Neural progenitor cell (in vitro differentiated cells): ENCODE results near the gene TMPRSS13. TPM values are rescaled to one million over a fixed set of nuclear protein-coding genes. Genes with fewer than 3 reads are reported as not detected.
"Not testable (repeated sequence)": the region's sequence is repeated elsewhere in the genome, so short reads cannot be mapped to it uniquely, and the experiment has no call there.

Experiments used
- DNase-seq: peaks from one replicate; pipeline ENCODE4 v3.0.0-alpha.2; 2016; ENCODE audit warnings: low spot score
- H2AFZ ChIP-seq: fragments of 200-600 bp; sonication (generic); replicated peaks from 2 replicates; pipeline ENCODE4 v1.6.1; 2016; ENCODE audit warnings: antibody characterized with exemption
- H3F3A ChIP-seq: fragments of 200-600 bp; sonication (generic); 2 replicates; pipeline ENCODE4 v1.6.1; 2016; ENCODE audit warnings: antibody characterized with exemption, low read depth
- H3K27ac ChIP-seq: fragments of 200-600 bp; sonication (generic); 2 replicates; pipeline ENCODE4 v1.5.1; 2016; ENCODE audit warnings: mild to moderate bottlenecking
- H3K27me3 ChIP-seq: fragments of 200-600 bp; sonication (generic); 2 replicates; pipeline ENCODE4 v1.6.1; 2016; ENCODE audit warnings: mild to moderate bottlenecking, moderate library complexity
- H3K36me3 ChIP-seq: fragments of 200-600 bp; sonication (generic); 2 replicates; pipeline ENCODE4 v1.5.1; 2016
- H3K4me1 ChIP-seq: fragments of 200-600 bp; sonication (generic); 2 replicates; pipeline ENCODE4 v1.6.1; 2016; ENCODE audit warnings: mixed run types
- H3K4me2 ChIP-seq: fragments of 200-600 bp; sonication (generic); 2 replicates; pipeline ENCODE4 v1.6.1; 2016
- H3K4me3 ChIP-seq: fragments of 200-600 bp; sonication (generic); 2 replicates; pipeline ENCODE4 v1.5.1; 2016
- H3K79me2 ChIP-seq: fragments of 200-600 bp; sonication (generic); 2 replicates; pipeline ENCODE4 v1.6.1; 2016; ENCODE audit warnings: low read depth
- H3K9ac ChIP-seq: fragments of 200-600 bp; sonication (generic); 2 replicates; pipeline ENCODE4 v1.6.1; 2016
- H3K9me3 ChIP-seq: fragments of 200-600 bp; sonication (generic); 2 replicates; pipeline ENCODE4 v1.5.1; 2016; ENCODE audit warnings: low read depth
- H4K20me1 ChIP-seq: fragments of 200-600 bp; sonication (generic); 2 replicates; pipeline ENCODE4 v1.6.1; 2016; ENCODE audit warnings: low read depth
- H3K27ac Mint-ChIP-seq: 3 replicates; pipeline ENCODE4 v1.8.0; 2021; ENCODE audit warnings: mixed read lengths
- H3K27me3 Mint-ChIP-seq: 2 replicates; pipeline ENCODE4 v1.8.0; 2022; ENCODE audit warnings: low read depth, mild to moderate bottlenecking, inconsistent platforms, moderate library complexity, mixed read lengths; ENCODE audit not compliant: insufficient read depth
- H3K36me3 Mint-ChIP-seq: 3 replicates; pipeline ENCODE4 v1.8.0; 2021; ENCODE audit warnings: mixed read lengths
- H3K4me1 Mint-ChIP-seq: 3 replicates; pipeline ENCODE4 v1.8.0; 2021; ENCODE audit warnings: mixed read lengths
- H3K4me3 Mint-ChIP-seq: 3 replicates; pipeline ENCODE4 v1.8.0; 2021; ENCODE audit warnings: mild to moderate bottlenecking, moderate library complexity, mixed read lengths
- H3K9me3 Mint-ChIP-seq: 3 replicates; pipeline ENCODE4 v1.8.0; 2020; ENCODE audit warnings: mixed read lengths
- EZH2 ChIP-seq: fragments of 200-600 bp; sonication (generic); IDR thresholded peaks from 2 replicates; pipeline ENCODE4 v1.6.1; 2017; ENCODE audit warnings: antibody characterized with exemption, mild to moderate bottlenecking, moderate library complexity
- EZH2phosphoT487 ChIP-seq: fragments of 200-600 bp; sonication (generic); IDR thresholded peaks from 2 replicates; pipeline ENCODE4 v1.6.1; 2017; ENCODE audit warnings: antibody characterized with exemption
- total RNA-seq: library from RNA; depleted of rRNA; stranded (reverse); fragments of >200 nt; gene quantifications from 2 replicates; pipeline ENCODE4 v1.2.3, GENCODE V29; 2015; ENCODE audit warnings: low replicate concordance
- TF ChIP-seq, protein P1 (sequence below): fragments of 200-600 bp; sonication (generic); IDR thresholded peaks from 2 replicates; pipeline ENCODE4 v1.5.1; 2017; ENCODE audit warnings: antibody characterized with exemption, mild to moderate bottlenecking

Gene TMPRSS13
- total RNA-seq, 1 donor from 2014 or later: not detected

DNA sequence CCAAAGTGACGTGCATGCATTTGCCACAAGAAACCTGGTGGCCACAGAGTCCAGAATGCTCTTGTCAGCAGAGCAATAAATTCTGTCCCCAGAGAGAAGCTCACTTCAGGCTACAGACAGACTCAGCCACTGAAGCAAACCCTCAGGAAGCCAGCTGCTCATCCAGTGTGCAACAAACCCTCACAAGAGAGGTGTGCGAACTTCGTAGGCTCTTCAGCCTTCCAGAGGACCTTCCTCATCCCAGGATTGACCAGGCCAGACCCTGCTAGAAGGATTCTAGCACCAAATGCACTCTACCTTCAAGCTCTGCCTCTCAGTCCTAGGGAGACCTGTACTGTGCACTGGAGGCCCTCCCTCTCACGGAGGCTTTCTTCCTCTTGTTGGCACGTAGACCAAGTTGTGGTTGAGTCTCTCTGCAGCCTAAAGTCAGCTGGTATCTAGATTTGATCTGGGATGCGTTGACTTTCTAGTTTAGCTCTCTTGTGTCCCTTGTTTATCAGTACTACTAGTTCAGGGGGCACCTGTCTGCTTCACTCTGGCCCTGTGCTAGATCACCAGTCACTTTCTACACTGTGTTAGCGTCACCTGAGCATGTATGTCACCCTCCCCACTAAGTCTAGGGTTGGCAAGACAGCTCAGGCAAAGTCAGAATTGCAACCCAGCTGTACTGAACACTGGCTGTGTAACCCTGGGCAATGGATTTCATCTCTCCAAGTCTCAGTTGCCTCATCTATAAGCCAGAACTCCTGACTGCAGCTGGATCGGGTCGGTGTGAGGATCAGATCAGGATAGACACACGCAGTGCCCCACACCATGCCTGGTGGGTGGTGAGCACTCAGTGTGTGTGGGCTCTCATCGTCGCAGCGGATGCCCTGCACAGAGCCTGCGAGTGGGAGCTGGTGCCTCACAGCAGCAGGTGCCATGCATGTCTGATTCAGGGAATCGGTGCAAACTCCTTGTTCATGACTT is 22.1 kb upstream of the TMPRSS13 start:
- Histone ChIP-seq H3K36me3 (no peaks in the 10 kb centered on the region), H4K20me1 (no peaks in the 10 kb centered on the region), H3K79me2 (no peaks in the 10 kb centered on the region), H3K9ac (no peak overlapping the region), H3K4me3 (no peak overlapping the region), H3K9me3 (no peaks in the 10 kb centered on the region), H3K27me3 (no peaks in the 10 kb centered on the region), H3K4me2 (no peak overlapping the region), H3F3A (no peaks in the 10 kb centered on the region), H3K4me1 (no peaks in the 10 kb centered on the region), H2AFZ (no peak overlapping the region), H3K27ac (no peak overlapping the region)
- Mint-ChIP-seq H3K4me1 (no peaks in the 10 kb centered on the region), H3K4me3 (no peak overlapping the region), H3K36me3 (no peaks in the 10 kb centered on the region), H3K27ac (no peak overlapping the region), H3K27me3 (peaks cover 6% of the 10 kb centered on the region), H3K9me3 (no peaks in the 10 kb centered on the region)
- TF ChIP-seq, protein P1, sequence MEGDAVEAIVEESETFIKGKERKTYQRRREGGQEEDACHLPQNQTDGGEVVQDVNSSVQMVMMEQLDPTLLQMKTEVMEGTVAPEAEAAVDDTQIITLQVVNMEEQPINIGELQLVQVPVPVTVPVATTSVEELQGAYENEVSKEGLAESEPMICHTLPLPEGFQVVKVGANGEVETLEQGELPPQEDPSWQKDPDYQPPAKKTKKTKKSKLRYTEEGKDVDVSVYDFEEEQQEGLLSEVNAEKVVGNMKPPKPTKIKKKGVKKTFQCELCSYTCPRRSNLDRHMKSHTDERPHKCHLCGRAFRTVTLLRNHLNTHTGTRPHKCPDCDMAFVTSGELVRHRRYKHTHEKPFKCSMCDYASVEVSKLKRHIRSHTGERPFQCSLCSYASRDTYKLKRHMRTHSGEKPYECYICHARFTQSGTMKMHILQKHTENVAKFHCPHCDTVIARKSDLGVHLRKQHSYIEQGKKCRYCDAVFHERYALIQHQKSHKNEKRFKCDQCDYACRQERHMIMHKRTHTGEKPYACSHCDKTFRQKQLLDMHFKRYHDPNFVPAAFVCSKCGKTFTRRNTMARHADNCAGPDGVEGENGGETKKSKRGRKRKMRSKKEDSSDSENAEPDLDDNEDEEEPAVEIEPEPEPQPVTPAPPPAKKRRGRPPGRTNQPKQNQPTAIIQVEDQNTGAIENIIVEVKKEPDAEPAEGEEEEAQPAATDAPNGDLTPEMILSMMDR: no peak
- TF ChIP-seq EZH2 (no peak), EZH2phosphoT487 (no peak)
- DNase-seq: no peak

DNA sequence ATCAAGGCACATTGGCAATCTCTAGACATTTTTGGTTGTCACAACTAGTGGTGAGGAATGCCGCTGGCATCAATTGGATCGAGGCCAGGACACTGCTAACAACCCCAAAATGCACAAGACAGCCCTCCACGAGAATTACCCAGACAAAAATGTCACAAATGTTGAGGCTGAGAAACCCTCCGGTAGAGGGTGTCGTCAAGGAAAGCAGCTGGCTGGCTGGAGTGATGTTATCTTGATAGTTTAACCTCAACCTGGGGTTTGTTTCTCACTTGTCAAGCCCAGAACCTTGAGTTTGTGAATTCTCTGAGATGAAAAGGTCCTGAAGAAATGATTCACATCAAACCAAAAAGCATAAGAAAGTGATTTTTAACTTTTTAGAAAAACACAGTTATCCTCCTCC is 21.1 kb upstream of the TMPRSS13 start:
- Histone ChIP-seq H4K20me1 (no peaks in the 10 kb centered on the region), H3K4me2 (no peak overlapping the region), H3K9ac (no peak overlapping the region), H3K27me3 (no peaks in the 10 kb centered on the region), H3F3A (no peaks in the 10 kb centered on the region), H3K9me3 (no peaks in the 10 kb centered on the region), H3K36me3 (no peaks in the 10 kb centered on the region), H3K4me3 (no peak overlapping the region), H3K27ac (no peak overlapping the region), H2AFZ (no peak overlapping the region), H3K4me1 (no peaks in the 10 kb centered on the region), H3K79me2 (no peaks in the 10 kb centered on the region)
- peaks cover 6% of the 10 kb centered on the region for H3K27me3 Mint-ChIP-seq
- no peak for DNase-seq
- H3K4me3 Mint-ChIP-seq: no peak overlapping the region
- no peak overlapping the region for H3K27ac Mint-ChIP-seq
- H3K9me3 Mint-ChIP-seq: no peaks in the 10 kb centered on the region
- no peaks in the 10 kb centered on the region for H3K4me1 Mint-ChIP-seq
- TF ChIP-seq EZH2phosphoT487 (no peak), EZH2 (no peak)
- TF ChIP-seq, protein P1: no peak
- no peaks in the 10 kb centered on the region for H3K36me3 Mint-ChIP-seq

DNA sequence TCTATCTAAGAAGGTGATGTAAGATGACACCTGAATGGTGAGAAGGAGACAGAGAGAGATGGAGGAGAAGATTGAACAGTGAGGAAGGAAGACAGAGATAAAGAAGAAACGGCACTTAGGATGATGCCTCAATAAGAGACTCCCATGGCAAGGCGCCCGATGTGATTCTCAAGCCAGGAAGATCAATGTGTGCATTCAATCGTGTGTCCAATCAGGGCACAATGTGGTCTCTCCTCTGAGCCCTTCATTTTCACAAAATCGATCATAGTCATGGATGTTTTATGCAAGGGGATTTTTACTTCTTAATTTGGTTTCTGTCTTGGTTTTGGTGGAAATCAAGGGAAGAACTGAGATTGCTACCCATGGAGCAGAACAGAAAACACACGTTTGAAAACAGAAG is 19.9 kb upstream of the TMPRSS13 start:
- H3K4me2 ChIP-seq: no peak overlapping the region
- H2AFZ ChIP-seq: no peak overlapping the region
- no peak overlapping the region for H3K4me3 Mint-ChIP-seq
- H3K4me1 Mint-ChIP-seq: no peaks in the 10 kb centered on the region
- TF ChIP-seq EZH2 (no peak), EZH2phosphoT487 (no peak)
- TF ChIP-seq, protein P1: no peak
- H3K27ac Mint-ChIP-seq: no peak overlapping the region
- H3K27ac ChIP-seq: no peak overlapping the region
- H3K79me2 ChIP-seq: no peaks in the 10 kb centered on the region
- H3K4me3 ChIP-seq: no peak overlapping the region
- no peak overlapping the region for H3K9ac ChIP-seq
- H3K27me3 ChIP-seq: no peaks in the 10 kb centered on the region
- no peaks in the 10 kb centered on the region for H4K20me1 ChIP-seq
- H3K9me3 ChIP-seq: no peaks in the 10 kb centered on the region
- H3K9me3 Mint-ChIP-seq: no peaks in the 10 kb centered on the region
- H3K27me3 Mint-ChIP-seq: peaks cover 6% of the 10 kb centered on the region
- H3K36me3 ChIP-seq: no peaks in the 10 kb centered on the region
- no peaks in the 10 kb centered on the region for H3F3A ChIP-seq
- H3K36me3 Mint-ChIP-seq: no peaks in the 10 kb centered on the region
- H3K4me1 ChIP-seq: no peaks in the 10 kb centered on the region
- no peak for DNase-seq

DNA sequence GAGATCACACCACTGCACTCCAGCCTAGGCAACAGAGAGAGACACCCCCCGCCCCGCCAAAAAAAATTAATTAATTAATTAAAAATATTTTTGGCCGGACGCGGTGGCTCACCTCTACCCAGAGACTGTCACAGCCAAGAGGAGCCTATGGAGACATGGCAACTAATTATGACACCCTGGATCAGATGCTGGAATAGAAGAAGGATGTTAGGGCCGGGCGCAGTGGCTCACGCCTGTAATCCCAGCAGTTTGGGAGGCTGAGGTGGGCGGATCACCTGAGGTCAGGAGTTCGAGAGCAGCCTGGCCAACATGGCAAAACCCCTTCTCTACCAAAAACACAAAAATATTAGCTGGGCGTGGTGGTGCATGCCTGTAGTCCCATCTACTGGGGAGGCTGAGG is 19.3 kb upstream of the TMPRSS13 start:
- not testable (repeated sequence) for DNase-seq

DNA sequence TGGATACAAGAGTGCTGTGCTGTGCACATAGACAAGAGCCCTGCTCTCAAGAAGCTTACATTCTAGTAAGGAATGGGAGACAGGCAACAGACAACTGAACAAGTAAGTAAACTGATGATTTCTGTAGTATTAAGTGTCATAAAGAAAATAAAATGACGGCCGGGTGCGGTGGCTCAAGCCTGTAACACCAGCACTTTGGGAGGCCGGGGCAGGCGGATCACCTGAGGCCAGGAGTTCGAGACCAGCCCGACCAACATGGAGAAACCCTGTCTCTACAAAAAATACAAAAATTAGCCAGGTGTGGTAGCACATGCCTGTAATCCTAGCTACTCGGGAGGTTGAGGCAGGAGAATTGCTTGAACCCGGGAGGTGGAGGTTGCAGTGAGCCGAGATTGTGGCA is 18.5 kb upstream of the TMPRSS13 start:
- not testable (repeated sequence) for H3K9me3 Mint-ChIP-seq, H3K79me2 ChIP-seq, H3K4me1 ChIP-seq, H3K4me3 Mint-ChIP-seq, H3K27me3 ChIP-seq, H2AFZ ChIP-seq, H3K9me3 ChIP-seq, H3K9ac ChIP-seq, H3K36me3 ChIP-seq, H3K4me3 ChIP-seq, H3K27ac Mint-ChIP-seq, H3K27me3 Mint-ChIP-seq, DNase-seq, H3K4me2 ChIP-seq, H3K36me3 Mint-ChIP-seq, H3K4me1 Mint-ChIP-seq, H3K27ac ChIP-seq, H3F3A ChIP-seq, H4K20me1 ChIP-seq

More for the DNA sequence above, 19.3 kb upstream of the TMPRSS13 start:
- not testable (repeated sequence) for H3K4me2 ChIP-seq, H3K27ac ChIP-seq, H3K36me3 Mint-ChIP-seq, H3K36me3 ChIP-seq, H3K9ac ChIP-seq, H3K27me3 ChIP-seq, H3K4me1 ChIP-seq, H3F3A ChIP-seq, H3K4me3 ChIP-seq, H3K9me3 Mint-ChIP-seq, H3K27me3 Mint-ChIP-seq, H3K79me2 ChIP-seq, H3K4me3 Mint-ChIP-seq, H2AFZ ChIP-seq, H4K20me1 ChIP-seq, H3K4me1 Mint-ChIP-seq, H3K9me3 ChIP-seq, H3K27ac Mint-ChIP-seq
